GM12874 (cell line): ENCODE data around the gene PCDH7.

ENCODE experiments used
- TF ChIP-seq, protein P1 (sequence below): IDR thresholded peaks from 2 replicates; pipeline ENCODE4 v1.5.1; 2011; ENCODE audit warnings: low read depth, mild to moderate bottlenecking, control low read depth, low read length, moderate library complexity; ENCODE audit not compliant: insufficient read depth

The PCDH7 gene

DNA sequence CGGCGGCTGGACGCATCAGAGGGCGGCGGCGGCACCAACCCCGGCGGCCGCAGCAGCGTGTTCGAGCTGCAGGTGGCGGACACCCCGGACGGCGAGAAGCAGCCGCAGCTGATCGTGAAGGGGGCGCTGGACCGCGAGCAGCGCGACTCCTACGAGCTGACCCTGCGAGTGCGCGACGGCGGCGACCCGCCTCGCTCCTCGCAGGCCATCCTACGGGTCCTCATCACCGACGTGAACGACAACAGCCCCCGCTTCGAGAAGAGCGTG lies 1.9 kb downstream of the PCDH7 start:
- TF ChIP-seq, protein P1, sequence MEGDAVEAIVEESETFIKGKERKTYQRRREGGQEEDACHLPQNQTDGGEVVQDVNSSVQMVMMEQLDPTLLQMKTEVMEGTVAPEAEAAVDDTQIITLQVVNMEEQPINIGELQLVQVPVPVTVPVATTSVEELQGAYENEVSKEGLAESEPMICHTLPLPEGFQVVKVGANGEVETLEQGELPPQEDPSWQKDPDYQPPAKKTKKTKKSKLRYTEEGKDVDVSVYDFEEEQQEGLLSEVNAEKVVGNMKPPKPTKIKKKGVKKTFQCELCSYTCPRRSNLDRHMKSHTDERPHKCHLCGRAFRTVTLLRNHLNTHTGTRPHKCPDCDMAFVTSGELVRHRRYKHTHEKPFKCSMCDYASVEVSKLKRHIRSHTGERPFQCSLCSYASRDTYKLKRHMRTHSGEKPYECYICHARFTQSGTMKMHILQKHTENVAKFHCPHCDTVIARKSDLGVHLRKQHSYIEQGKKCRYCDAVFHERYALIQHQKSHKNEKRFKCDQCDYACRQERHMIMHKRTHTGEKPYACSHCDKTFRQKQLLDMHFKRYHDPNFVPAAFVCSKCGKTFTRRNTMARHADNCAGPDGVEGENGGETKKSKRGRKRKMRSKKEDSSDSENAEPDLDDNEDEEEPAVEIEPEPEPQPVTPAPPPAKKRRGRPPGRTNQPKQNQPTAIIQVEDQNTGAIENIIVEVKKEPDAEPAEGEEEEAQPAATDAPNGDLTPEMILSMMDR: no peak

DNA sequence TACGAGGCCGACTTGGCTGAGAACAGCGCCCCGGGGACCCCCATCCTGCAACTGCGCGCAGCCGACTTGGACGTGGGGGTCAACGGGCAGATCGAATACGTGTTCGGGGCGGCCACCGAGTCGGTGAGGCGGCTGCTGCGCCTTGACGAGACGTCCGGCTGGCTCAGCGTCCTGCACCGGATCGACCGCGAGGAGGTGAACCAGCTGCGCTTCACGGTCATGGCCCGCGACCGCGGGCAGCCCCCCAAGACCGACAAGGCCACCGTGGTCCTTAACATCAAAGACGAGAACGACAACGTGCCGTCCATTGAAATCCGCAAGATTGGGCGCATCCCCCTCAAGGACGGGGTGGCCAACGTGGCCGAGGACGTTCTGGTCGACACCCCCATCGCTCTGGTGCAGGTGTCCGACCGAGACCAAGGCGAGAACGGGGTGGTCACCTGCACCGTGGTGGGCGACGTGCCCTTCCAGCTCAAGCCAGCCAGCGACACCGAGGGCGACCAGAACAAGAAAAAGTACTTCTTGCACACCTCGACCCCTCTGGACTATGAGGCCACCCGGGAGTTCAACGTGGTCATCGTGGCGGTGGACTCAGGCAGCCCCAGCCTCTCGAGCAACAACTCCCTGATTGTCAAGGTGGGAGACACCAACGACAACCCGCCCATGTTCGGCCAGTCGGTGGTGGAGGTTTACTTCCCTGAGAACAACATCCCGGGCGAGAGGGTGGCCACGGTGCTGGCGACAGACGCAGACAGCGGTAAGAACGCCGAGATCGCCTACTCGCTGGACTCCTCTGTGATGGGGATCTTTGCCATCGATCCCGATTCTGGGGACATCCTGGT lies 2.4 kb downstream of the PCDH7 start:
- TF ChIP-seq, protein P1: no peak

DNA sequence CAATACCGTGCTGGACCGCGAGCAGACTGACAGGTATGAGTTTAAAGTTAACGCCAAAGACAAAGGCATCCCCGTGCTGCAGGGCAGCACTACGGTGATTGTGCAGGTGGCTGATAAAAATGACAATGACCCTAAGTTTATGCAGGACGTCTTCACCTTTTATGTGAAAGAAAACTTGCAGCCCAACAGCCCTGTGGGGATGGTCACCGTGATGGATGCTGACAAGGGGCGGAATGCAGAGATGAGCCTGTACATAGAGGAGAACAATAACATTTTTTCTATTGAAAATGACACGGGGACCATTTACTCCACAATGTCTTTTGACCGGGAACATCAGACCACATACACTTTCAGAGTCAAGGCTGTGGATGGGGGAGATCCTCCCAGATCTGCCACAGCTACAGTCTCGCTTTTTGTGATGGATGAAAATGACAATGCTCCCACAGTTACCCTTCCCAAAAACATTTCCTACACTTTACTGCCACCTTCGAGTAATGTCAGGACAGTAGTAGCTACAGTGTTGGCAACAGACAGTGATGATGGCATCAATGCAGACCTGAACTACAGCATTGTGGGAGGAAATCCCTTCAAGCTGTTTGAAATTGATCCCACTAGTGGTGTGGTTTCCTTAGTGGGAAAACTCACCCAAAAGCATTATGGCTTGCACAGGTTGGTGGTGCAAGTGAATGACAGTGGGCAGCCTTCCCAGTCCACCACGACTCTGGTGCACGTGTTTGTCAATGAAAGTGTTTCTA lies 3.2 kb downstream of the PCDH7 start:
- TF ChIP-seq, protein P1: no peak

DNA sequence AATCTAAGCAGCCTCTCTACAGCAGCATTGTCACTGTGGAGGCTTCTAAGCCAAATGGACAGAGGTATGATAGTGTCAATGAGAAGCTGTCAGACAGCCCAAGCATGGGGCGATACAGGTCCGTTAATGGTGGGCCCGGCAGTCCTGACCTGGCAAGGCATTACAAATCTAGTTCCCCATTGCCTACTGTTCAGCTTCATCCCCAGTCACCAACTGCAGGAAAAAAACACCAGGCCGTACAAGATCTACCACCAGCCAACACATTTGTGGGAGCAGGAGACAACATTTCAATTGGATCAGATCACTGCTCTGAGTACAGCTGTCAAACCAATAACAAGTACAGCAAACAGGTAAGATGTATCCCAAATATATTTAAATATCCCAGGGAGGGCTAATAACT lies 4.1 kb downstream of the PCDH7 start:
- TF ChIP-seq, protein P1: no peak

DNA sequence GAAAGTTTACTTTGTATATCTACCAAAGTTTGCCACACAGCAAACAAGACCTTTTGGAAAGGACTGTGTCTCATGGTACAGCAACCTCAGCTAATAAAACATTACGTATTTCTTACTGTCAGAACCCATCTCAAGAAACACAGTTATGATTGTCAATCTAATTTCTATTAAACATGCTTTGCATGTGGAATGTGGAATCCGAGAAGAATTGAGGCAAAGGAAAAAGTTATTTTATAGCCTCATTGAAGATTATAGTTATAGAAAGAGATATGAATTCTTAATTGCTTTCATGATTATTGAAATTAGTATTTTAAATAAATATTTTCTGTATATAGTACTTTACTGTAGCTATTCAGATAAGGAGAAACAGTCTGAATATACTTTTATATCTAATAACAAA lies 5.4 kb downstream of the PCDH7 start:
- TF ChIP-seq, protein P1: no peak

DNA sequence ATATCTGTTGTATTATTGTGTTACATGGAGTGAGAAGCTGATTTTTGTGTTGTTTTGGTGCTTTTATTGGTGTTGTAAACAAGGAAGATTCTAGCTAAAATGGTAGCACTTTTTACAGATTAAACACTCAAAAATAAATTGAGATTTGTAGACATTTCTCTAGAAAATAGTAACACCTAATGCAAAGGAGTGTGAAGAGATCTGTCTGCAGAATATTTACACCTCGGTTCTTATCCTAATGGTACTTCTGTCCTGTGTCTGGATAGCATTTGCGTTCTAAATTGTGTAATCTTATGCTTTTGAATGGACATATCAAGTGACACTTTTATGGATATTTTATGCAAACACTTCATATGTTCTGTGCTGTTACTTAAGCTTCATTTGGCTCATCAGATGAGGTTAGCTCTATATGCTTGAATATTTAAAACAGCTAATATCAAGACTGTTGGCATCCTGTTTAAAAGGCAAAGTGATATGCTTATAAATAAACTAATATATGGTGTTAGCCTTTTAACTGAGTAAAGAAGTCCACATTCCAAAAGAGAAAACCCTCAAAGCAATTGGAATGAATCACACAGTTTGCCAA lies 6.0 kb downstream of the PCDH7 start:
- TF ChIP-seq, protein P1: no peak

DNA sequence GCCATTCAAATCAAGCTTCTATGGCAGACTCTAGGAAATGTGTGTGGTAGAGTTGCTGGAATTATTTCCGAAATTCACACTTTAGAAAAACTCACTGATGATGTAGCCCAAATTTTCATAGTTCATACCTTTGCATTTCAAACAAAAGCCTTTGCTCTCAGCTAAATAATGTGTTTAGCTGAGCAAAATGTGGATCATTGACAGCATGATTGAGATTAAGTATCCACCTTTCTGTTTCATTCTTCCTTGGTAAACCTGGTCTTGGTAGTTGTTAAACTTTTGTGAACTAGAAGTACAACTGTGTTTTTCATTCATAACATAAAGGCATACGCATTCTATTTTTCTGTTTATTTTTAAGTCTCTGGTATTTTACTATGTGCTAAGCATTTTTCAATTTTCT lies 7.2 kb downstream of the PCDH7 start:
- TF ChIP-seq, protein P1: no peak
